ENCODE data around the gene SH3RF1. TPM values are rescaled to one million over a fixed set of nuclear protein-coding genes. Genes with fewer than 3 reads are reported as not detected.

Gene SH3RF1
- total RNA-seq, 1 experiment from 2014 or later = 59.5 TPM

DNA sequence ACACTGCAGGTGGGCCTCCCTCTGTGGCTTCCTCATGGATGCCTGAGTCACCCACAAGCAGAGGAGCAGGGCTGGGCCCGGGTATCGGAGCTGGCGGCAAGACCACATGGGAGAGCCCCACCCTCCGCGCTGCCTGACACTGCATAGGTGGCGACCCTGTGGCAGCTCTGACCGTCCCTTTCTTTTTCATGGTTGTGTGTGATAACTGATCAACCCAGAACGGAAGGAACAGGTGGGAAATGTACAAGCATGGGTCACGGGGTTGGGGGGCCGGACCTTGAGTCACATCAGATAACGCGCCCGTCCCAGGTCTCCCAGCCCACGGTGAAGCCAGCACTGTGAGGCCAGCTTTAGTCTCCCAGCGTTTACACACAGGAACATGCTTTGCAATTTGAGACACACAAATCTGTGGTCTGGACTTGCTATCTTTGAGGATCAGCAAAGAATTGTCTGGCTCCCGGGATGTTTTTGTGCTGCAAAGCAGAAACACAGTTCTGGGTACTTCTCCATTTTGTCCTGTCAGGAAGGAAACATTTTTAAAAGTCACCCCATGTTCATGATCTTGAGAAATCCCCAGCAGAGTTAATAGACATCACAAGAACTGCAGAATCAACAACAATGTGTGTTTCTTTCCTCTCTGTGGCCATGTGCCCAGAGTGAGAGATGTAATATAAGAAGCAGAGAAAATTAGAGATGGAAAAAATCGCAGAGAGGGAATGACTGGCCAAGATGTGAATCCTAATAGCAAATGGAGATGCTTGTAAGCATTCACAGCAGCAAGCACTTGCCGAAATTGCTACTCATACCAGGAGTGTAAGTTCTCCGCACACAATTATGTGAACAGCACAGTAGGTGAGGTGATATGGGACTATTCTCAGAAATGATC lies 190.6 kb downstream of the SH3RF1 start:
- ATAC-seq = no peak
- no TSS peak for BruUV-seq (replicated peaks)
- no peak overlapping the region for H3K9ac ChIP-seq (ENCODE audit: low read length)
- no peaks in the 10 kb centered on the region for H4K20me1 ChIP-seq (ENCODE audit: insufficient read depth)
- no peaks in the 10 kb centered on the region for H3K9me3 ChIP-seq (ENCODE audit: control insufficient read depth in 1 of 2, insufficient read depth in 1 of 2, low read depth in 1 of 2, low read length in 2 of 2)
- H3K4me3 ChIP-seq (replicated peaks in 1 of 2; ENCODE audit: low read depth in 1 of 2, low read length in 2 of 2) = no peak overlapping the region
- H3K27ac ChIP-seq (ENCODE audit: low read depth, low read length) = no peak overlapping the region
- H3K9me2 ChIP-seq (ENCODE audit: insufficient read depth) = no peaks in the 10 kb centered on the region
- ChIA-PET POLR2A (no interaction called here), CTCF (no interaction called here), RAD21 (ENCODE audit: low non-redundant PET in 1 of 2, low total read pairs in 2 of 2, uncharacterized antibody in 2 of 2, unreplicated experiment in 2 of 2) (no interaction called here)
- DNase-seq (ENCODE audit: low read depth, low spot score) = no peak
- no peak overlapping the region for H3K4me2 ChIP-seq (ENCODE audit: low read length)
- no peaks in the 10 kb centered on the region for H3K36me3 ChIP-seq (ENCODE audit: control insufficient read depth in 1 of 2, insufficient read depth in 2 of 2, low read length in 2 of 2)
- intact Hi-C loops (cut with micrococcal nuclease) = no loop called here
- no peaks in the 10 kb centered on the region for H3K27me3 ChIP-seq (ENCODE audit: insufficient read depth, low read length)
- no peaks in the 10 kb centered on the region for H3K4me1 ChIP-seq (ENCODE audit: control insufficient read depth in 1 of 2, insufficient read depth in 2 of 2, low read length in 2 of 2)
- H3K79me2 ChIP-seq (ENCODE audit: insufficient read depth, low read length) = no peaks in the 10 kb centered on the region
- TF ChIP-seq EZH2phosphoT487 (IDR thresholded peaks at IDR 0.05; ENCODE audit: borderline replicate concordance) (no peak), TCF7L2 (IDR thresholded peaks at IDR 0.05; ENCODE audit: borderline replicate concordance, extremely low read depth, insufficient read depth, insufficient read length) (no peak), RAD21 (IDR thresholded peaks at IDR 0.05; ENCODE audit: low read depth) (no peak), ELF1 (IDR thresholded peaks at IDR 0.05; ENCODE audit: borderline replicate concordance, low read depth) (no peak), YY1 (IDR thresholded peaks at IDR 0.05; ENCODE audit: extremely low read depth, insufficient replicate concordance, low read depth, low read length) (no peak), CBX3 (IDR thresholded peaks at IDR 0.05; ENCODE audit: low read depth) (no peak), EGR1 (IDR thresholded peaks at IDR 0.05; ENCODE audit: low read depth) (no peak), POLR2A (IDR thresholded peaks at IDR 0.05; ENCODE audit: borderline replicate concordance, extremely low read depth, insufficient read depth, insufficient read length) (no peak), SRF (IDR thresholded peaks at IDR 0.05; ENCODE audit: low read depth) (no peak), POLR2AphosphoS5 (IDR thresholded peaks at IDR 0.05; ENCODE audit: low read depth, low read length) (no peak), ZNF274 (IDR thresholded peaks at IDR 0.05; ENCODE audit: low read depth, low read length) (no peak), FOSL1 (IDR thresholded peaks at IDR 0.05; ENCODE audit: low read depth) (no peak), JUND (IDR thresholded peaks at IDR 0.05) (no peak), SP1 (IDR thresholded peaks at IDR 0.05; ENCODE audit: low read depth) (no peak)
- TF ChIP-seq, protein P1, sequence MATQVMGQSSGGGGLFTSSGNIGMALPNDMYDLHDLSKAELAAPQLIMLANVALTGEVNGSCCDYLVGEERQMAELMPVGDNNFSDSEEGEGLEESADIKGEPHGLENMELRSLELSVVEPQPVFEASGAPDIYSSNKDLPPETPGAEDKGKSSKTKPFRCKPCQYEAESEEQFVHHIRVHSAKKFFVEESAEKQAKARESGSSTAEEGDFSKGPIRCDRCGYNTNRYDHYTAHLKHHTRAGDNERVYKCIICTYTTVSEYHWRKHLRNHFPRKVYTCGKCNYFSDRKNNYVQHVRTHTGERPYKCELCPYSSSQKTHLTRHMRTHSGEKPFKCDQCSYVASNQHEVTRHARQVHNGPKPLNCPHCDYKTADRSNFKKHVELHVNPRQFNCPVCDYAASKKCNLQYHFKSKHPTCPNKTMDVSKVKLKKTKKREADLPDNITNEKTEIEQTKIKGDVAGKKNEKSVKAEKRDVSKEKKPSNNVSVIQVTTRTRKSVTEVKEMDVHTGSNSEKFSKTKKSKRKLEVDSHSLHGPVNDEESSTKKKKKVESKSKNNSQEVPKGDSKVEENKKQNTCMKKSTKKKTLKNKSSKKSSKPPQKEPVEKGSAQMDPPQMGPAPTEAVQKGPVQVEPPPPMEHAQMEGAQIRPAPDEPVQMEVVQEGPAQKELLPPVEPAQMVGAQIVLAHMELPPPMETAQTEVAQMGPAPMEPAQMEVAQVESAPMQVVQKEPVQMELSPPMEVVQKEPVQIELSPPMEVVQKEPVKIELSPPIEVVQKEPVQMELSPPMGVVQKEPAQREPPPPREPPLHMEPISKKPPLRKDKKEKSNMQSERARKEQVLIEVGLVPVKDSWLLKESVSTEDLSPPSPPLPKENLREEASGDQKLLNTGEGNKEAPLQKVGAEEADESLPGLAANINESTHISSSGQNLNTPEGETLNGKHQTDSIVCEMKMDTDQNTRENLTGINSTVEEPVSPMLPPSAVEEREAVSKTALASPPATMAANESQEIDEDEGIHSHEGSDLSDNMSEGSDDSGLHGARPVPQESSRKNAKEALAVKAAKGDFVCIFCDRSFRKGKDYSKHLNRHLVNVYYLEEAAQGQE (IDR thresholded peaks at IDR 0.05; ENCODE audit: low read depth) = no peak
- TF ChIP-seq, protein P2, sequence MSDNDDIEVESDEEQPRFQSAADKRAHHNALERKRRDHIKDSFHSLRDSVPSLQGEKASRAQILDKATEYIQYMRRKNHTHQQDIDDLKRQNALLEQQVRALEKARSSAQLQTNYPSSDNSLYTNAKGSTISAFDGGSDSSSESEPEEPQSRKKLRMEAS (IDR thresholded peaks at IDR 0.05) = no peak
- TF ChIP-seq, protein P3, sequence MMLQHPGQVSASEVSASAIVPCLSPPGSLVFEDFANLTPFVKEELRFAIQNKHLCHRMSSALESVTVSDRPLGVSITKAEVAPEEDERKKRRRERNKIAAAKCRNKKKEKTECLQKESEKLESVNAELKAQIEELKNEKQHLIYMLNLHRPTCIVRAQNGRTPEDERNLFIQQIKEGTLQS (IDR thresholded peaks at IDR 0.05) = no peak
- TF ChIP-seq, protein P4, sequence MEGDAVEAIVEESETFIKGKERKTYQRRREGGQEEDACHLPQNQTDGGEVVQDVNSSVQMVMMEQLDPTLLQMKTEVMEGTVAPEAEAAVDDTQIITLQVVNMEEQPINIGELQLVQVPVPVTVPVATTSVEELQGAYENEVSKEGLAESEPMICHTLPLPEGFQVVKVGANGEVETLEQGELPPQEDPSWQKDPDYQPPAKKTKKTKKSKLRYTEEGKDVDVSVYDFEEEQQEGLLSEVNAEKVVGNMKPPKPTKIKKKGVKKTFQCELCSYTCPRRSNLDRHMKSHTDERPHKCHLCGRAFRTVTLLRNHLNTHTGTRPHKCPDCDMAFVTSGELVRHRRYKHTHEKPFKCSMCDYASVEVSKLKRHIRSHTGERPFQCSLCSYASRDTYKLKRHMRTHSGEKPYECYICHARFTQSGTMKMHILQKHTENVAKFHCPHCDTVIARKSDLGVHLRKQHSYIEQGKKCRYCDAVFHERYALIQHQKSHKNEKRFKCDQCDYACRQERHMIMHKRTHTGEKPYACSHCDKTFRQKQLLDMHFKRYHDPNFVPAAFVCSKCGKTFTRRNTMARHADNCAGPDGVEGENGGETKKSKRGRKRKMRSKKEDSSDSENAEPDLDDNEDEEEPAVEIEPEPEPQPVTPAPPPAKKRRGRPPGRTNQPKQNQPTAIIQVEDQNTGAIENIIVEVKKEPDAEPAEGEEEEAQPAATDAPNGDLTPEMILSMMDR (IDR thresholded peaks at IDR 0.05 in 2 of 3, conservative IDR thresholded peaks at IDR 0.05 in 1 of 3; ENCODE audit: borderline replicate concordance in 1 of 3, insufficient read depth in 1 of 3, low read depth in 2 of 3, low read length in 2 of 3) = no peak
- no peak overlapping the region for H2AFZ ChIP-seq (ENCODE audit: low read depth, low read length, poor library complexity, severe bottlenecking)
